ENCODE measurements around the gene LCE1C.

LCE1C gene

GRCh38 chr1:152823294-152823693 lies 16.8 kb upstream of the LCE1C start:
- DNase-seq (ENCODE audit: extremely low spot score) = no peak
- ChIA-PET POLR2A (no interaction called here), CTCF (no interaction called here)
- TF ChIP-seq, protein P1, sequence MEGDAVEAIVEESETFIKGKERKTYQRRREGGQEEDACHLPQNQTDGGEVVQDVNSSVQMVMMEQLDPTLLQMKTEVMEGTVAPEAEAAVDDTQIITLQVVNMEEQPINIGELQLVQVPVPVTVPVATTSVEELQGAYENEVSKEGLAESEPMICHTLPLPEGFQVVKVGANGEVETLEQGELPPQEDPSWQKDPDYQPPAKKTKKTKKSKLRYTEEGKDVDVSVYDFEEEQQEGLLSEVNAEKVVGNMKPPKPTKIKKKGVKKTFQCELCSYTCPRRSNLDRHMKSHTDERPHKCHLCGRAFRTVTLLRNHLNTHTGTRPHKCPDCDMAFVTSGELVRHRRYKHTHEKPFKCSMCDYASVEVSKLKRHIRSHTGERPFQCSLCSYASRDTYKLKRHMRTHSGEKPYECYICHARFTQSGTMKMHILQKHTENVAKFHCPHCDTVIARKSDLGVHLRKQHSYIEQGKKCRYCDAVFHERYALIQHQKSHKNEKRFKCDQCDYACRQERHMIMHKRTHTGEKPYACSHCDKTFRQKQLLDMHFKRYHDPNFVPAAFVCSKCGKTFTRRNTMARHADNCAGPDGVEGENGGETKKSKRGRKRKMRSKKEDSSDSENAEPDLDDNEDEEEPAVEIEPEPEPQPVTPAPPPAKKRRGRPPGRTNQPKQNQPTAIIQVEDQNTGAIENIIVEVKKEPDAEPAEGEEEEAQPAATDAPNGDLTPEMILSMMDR (IDR thresholded peaks at IDR 0.05; ENCODE audit: control extremely low read depth, extremely low read depth, low read depth, missing control alignments) = no peak

DNA sequence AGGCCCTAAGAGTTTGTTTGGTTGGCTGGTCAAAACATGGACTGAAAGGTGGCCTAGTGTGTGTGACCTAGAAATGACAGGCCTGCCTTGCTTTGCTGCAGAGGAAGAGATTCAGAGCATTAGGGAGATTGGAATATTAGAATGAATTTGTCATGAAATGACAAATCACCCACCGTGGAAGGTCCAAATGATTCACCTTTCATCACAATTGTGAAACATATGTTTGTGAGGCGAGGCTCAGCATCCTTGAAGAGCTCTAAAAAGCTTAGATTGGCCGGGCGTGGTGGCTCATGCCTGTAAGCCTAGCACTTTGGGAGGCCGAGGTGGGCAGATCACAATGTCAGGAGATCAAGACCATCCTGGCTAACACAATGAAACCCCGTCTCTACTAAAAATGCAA lies 10.9 kb upstream of the LCE1C start:
- CTCF ChIA-PET = interaction anchor here (1.3 kb wide), 1 partner anchor 10 kb away, joined by 3 read pairs; no protein-coding TSS in a partner anchor
- POLR2A ChIA-PET = no interaction called here
- no peak for DNase-seq (ENCODE audit: extremely low spot score)
- TF ChIP-seq, protein P1 (IDR thresholded peaks at IDR 0.05; ENCODE audit: control extremely low read depth, extremely low read depth, low read depth, missing control alignments) = no peak

GRCh38 chr1:152811671-152812070 lies 5.2 kb upstream of the LCE1C start, which contains the start of gene LCE1B:
LCE1B (plus strand) TSS chr1:152811971; CDS start chr1:152812447, 476 bp downstream.
- DNase-seq (ENCODE audit: extremely low spot score) = no peak
- ChIA-PET CTCF (no interaction called here), POLR2A (no interaction called here)
- TF ChIP-seq, protein P1 (IDR thresholded peaks at IDR 0.05; ENCODE audit: control extremely low read depth, extremely low read depth, low read depth, missing control alignments) = no peak

DNA sequence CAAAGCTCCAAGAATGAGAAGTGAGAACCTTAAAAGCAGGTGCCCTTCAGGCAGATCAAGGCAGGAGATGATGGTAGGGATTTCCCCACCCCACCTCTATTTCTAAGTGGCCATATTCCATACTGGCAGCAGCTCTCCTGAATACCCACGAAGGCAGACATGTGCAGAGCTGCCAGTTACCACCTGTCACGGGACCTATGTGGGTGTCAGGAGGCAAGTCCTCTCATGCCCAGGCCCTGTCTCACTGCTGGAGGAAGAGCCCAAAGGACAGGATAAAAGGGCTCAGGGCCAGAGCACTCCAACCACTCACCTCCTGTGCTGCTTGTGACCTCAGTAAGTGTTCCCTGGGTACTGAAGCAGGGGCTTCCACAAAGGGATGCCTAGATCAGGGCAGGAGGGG lies 4.6 kb upstream of the LCE1C start:
- TF ChIP-seq, protein P1 (IDR thresholded peaks at IDR 0.05; ENCODE audit: control extremely low read depth, extremely low read depth, low read depth, missing control alignments) = no peak
- CTCF ChIA-PET = no interaction called here

DNA sequence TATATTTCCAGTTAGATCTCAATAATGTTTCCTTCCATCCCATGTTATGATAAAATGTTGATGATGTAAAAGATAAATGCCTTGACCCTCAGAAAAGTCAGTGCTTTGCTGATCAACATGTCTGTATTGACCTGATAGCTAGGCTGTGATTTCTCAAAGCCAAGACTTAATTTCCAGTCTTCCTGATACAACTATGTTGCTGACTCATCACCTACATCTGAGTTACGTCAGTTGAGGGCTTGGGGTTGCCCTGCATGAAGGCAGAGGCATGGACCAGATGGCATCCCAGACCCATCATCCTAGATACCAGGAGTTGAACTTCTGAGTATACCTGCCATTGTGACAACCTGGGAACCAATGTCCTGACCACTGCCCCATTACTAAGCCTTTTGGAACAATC lies 5.1 kb downstream of the LCE1C start:
- DNase-seq (ENCODE audit: extremely low spot score) = no peak
- ChIA-PET CTCF (interaction anchor here (1.7 kb wide), 1 partner anchor 331 kb away, joined by 3 read pairs; no protein-coding TSS in a partner anchor), POLR2A (no interaction called here)
- TF ChIP-seq, protein P1 (IDR thresholded peaks at IDR 0.05; ENCODE audit: control extremely low read depth, extremely low read depth, low read depth, missing control alignments) = no peak

More for the DNA sequence above, 4.6 kb upstream of the LCE1C start:
- no peak for DNase-seq (ENCODE audit: extremely low spot score)
- POLR2A ChIA-PET = no interaction called here

GRCh38 chr1:152796421-152796820 lies 10.0 kb downstream of the LCE1C start, which contains the start of gene LCE1D:
LCE1D (plus strand) TSS chr1:152796721; CDS start chr1:152797795, 1,074 bp downstream.
- TF ChIP-seq, protein P1 (IDR thresholded peaks at IDR 0.05; ENCODE audit: control extremely low read depth, extremely low read depth, low read depth, missing control alignments) = no peak
- no peak for DNase-seq (ENCODE audit: extremely low spot score)
- CTCF ChIA-PET = interaction anchor here (1.3 kb wide), 1 partner anchor 74 kb away, joined by 4 read pairs; no protein-coding TSS in a partner anchor
- POLR2A ChIA-PET = no interaction called here

Data from GM10248 (cell line).